ENCODE data around the gene NETO2.
A peak's percentile ranks its signal among the peaks of the same experiment; 100 is the strongest.
"Not testable (repeated sequence)": the region's sequence is repeated elsewhere in the genome, so short reads cannot be mapped to it uniquely, and the experiment has no call there.

The NETO2 gene

GRCh38 chr16:47143677-47144558 is at the start of gene NETO2:
Gene NETO2, minus strand, starts transcription at chr16:47143945. Its CDS starts 333 bp downstream, at chr16:47143612.
- DNase-seq (ENCODE audit: low read depth in 1 of 2, low spot score in 1 of 2), result peak; percentile 33 to 40

- DNase-seq (ENCODE audit: low read depth in 1 of 2, low spot score in 1 of 2), result no peak
These were observed 38.6 kb upstream of the NETO2 start for GRCh38 chr16:47182318-47182717.

GRCh38 chr16:47181066-47181465 is 37.3 kb upstream of the NETO2 start:
- DNase-seq (ENCODE audit: low read depth in 1 of 2, low spot score in 1 of 2), result not testable (repeated sequence)

GRCh38 chr16:47180073-47180472 is 36.3 kb upstream of the NETO2 start:
- DNase-seq (ENCODE audit: low read depth in 1 of 2, low spot score in 1 of 2), result no peak

- DNase-seq (ENCODE audit: low read depth in 1 of 2, low spot score in 1 of 2), result no peak
These were observed 31.4 kb upstream of the NETO2 start for GRCh38 chr16:47175152-47175551.

- DNase-seq (ENCODE audit: low read depth in 1 of 2, low spot score in 1 of 2), result no peak
These were observed 19.1 kb upstream of the NETO2 start for GRCh38 chr16:47162670-47163420.

GRCh38 chr16:47161464-47161863 is 17.7 kb upstream of the NETO2 start:
- no peak for DNase-seq (ENCODE audit: low read depth in 1 of 2, low spot score in 1 of 2)

- DNase-seq (ENCODE audit: low read depth in 1 of 2, low spot score in 1 of 2), result no peak
These were observed 16.7 kb upstream of the NETO2 start for GRCh38 chr16:47160422-47160821.

GRCh38 chr16:47158992-47159391 is 15.2 kb upstream of the NETO2 start:
- no peak for DNase-seq (ENCODE audit: low read depth in 1 of 2, low spot score in 1 of 2)

GRCh38 chr16:47156680-47157215 is 13.0 kb upstream of the NETO2 start:
- DNase-seq (ENCODE audit: low read depth in 1 of 2, low spot score in 1 of 2), result no peak

GRCh38 chr16:47152501-47152900 is 8.8 kb upstream of the NETO2 start:
- DNase-seq (ENCODE audit: low read depth in 1 of 2, low spot score in 1 of 2), result not testable (repeated sequence)

GRCh38 chr16:47150067-47150466 is 6.3 kb upstream of the NETO2 start:
- no peak for DNase-seq (ENCODE audit: low read depth in 1 of 2, low spot score in 1 of 2)

GRCh38 chr16:47144559-47144877 is 773 bp upstream of the NETO2 start:
- no peak for DNase-seq (ENCODE audit: low read depth in 1 of 2, low spot score in 1 of 2)

GRCh38 chr16:47142821-47143676 is 696 bp downstream of the NETO2 start:
- peak; percentile 46 to 56 for DNase-seq (ENCODE audit: low read depth in 1 of 2, low spot score in 1 of 2)

GRCh38 chr16:47142486-47142820 is 1.3 kb downstream of the NETO2 start:
- no peak for DNase-seq (ENCODE audit: low read depth in 1 of 2, low spot score in 1 of 2)

GRCh38 chr16:47141773-47142485 is 1.8 kb downstream of the NETO2 start:
- DNase-seq (ENCODE audit: low read depth in 1 of 2, low spot score in 1 of 2), result peak; percentile 58 to 78

- no peak for DNase-seq (ENCODE audit: low read depth in 1 of 2, low spot score in 1 of 2)
These were observed 3.1 kb downstream of the NETO2 start for GRCh38 chr16:47140686-47141085.

- DNase-seq (ENCODE audit: low read depth in 1 of 2, low spot score in 1 of 2), result no peak
These were observed 4.1 kb downstream of the NETO2 start for GRCh38 chr16:47139561-47140185.

- not testable (repeated sequence) for DNase-seq (ENCODE audit: low read depth in 1 of 2, low spot score in 1 of 2)
These were observed 5.8 kb downstream of the NETO2 start for GRCh38 chr16:47137925-47138324.
